Prostate gland (tissue), 2 donors: ENCODE data around the gene SP6.

ENCODE experiments used
- CTCF ChIP-seq, 4 experiments: fragments of 200-600 bp in 2 of 4; fragments of 450-650 bp in 2 of 4; sonication (generic) in 2 of 4; IDR thresholded peaks; 1 replicate in 3 of 4; 2 replicates in 1 of 4; pipeline ENCODE4 v1.5.1; 2016 to 2019; ENCODE audit warnings: antibody characterized with exemption in 4 of 4, mild to moderate bottlenecking in 2 of 4, moderate library complexity in 2 of 4
- POLR2A ChIP-seq: fragments of 450-650 bp; IDR thresholded peaks from one replicate; pipeline ENCODE4 v1.6.1; 2016; ENCODE audit warnings: antibody characterized with exemption, mild to moderate bottlenecking
- POLR2AphosphoS5 ChIP-seq: sonication (generic); formaldehyde crosslinking; IDR thresholded peaks from one replicate; pipeline ENCODE4 v1.6.1; 2017; ENCODE audit warnings: antibody characterized with exemption

- TF ChIP-seq CTCF (IDR thresholded peaks at IDR 0.05), result no peak
- no peak for TF ChIP-seq POLR2AphosphoS5
- TF ChIP-seq POLR2A, result no peak
Measured at GRCh38 chr17:47846716-47847340, 4.1 kb downstream of the SP6 start.
